Neural cell (in vitro differentiated cells): ENCODE measurements around the gene SURF2.

Experiments
- CTCF ChIP-seq: fragments of 450-650 bp; IDR thresholded peaks from 2 replicates; pipeline ENCODE4 v1.5.1; 2014; ENCODE audit warnings: antibody characterized with exemption, mild to moderate bottlenecking, moderate library complexity; ENCODE audit not compliant: poor library complexity, severe bottlenecking
- EP300 ChIP-seq: fragments of 450-650 bp; conservative IDR thresholded peaks from 2 replicates; pipeline ENCODE4 v1.6.1; 2014; ENCODE audit warnings: antibody characterized with exemption, mild to moderate bottlenecking, moderate library complexity; ENCODE audit not compliant: poor library complexity, severe bottlenecking
- EZH2 ChIP-seq: fragments of 200-600, 300-800 bp; shearing (Covaris generic), sonication (generic); IDR thresholded peaks from 2 replicates; pipeline ENCODE4 v1.6.1; 2014; ENCODE audit warnings: antibody characterized with exemption, low read length, borderline replicate concordance, mild to moderate bottlenecking; ENCODE audit not compliant: insufficient read depth, poor library complexity, severe bottlenecking
- MXI1 ChIP-seq: fragments of 450-650 bp; conservative IDR thresholded peaks from 2 replicates; pipeline ENCODE4 v1.6.1; 2014; ENCODE audit warnings: antibody characterized with exemption, mild to moderate bottlenecking; ENCODE audit not compliant: poor library complexity, severe bottlenecking
- POLR2AphosphoS5 ChIP-seq: IDR thresholded peaks from 2 replicates; pipeline ENCODE4 v1.6.1; 2012
- RAD21 ChIP-seq: fragments of 450-650 bp; conservative IDR thresholded peaks from 2 replicates; pipeline ENCODE4 v1.6.1; 2014; ENCODE audit warnings: antibody characterized with exemption, mild to moderate bottlenecking, moderate library complexity
- REST ChIP-seq: IDR thresholded peaks from 2 replicates; pipeline ENCODE4 v1.6.1; 2012; ENCODE audit warnings: borderline replicate concordance
- SMC3 ChIP-seq: fragments of 450-650 bp; conservative IDR thresholded peaks from 2 replicates; pipeline ENCODE4 v1.6.1; 2014; ENCODE audit warnings: antibody characterized with exemption, mild to moderate bottlenecking, moderate library complexity; ENCODE audit not compliant: poor library complexity
- TAF1 ChIP-seq: IDR thresholded peaks from 2 replicates; pipeline ENCODE4 v1.6.1; 2012; ENCODE audit warnings: low read depth

- TF ChIP-seq CTCF: no peak
- no peak for TF ChIP-seq EP300
- TF ChIP-seq EZH2: no peak
- no peak for TF ChIP-seq REST
- TF ChIP-seq TAF1: no peak
- no peak for TF ChIP-seq POLR2AphosphoS5
- TF ChIP-seq MXI1: no peak
- TF ChIP-seq RAD21: no peak
- no peak for TF ChIP-seq SMC3
These were observed 23.1 kb downstream of the SURF2 start for GRCh38 chr9:133379153-133380086.
